NK-92 (cell line): ENCODE data around the gene LMBRD1.

Source experiments
- DNase-seq: peaks from one replicate; lab custom pipeline; 2025; ENCODE audit not compliant: unreplicated experiment; lab: John Stamatoyannopoulos, UW

LMBRD1 gene

DNA sequence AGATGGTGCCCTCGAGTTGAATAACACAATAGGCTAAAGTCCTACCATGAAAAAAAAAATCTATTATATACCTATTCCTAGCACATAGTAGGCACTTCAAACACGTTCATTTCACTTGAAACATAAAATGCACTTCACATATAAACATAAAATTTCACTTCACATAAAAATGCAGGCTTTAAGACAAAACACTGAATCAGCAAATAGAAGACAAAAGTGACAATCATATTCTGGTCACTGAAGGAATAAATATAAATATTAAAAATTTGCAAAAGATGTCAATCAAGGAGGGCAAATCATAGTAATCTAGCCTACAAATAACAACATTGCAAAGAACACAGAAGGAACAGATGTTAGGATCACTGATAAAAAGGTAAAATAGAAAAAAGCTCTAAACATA, 153.1 kb downstream of the LMBRD1 start:
- no peak for DNase-seq

DNA sequence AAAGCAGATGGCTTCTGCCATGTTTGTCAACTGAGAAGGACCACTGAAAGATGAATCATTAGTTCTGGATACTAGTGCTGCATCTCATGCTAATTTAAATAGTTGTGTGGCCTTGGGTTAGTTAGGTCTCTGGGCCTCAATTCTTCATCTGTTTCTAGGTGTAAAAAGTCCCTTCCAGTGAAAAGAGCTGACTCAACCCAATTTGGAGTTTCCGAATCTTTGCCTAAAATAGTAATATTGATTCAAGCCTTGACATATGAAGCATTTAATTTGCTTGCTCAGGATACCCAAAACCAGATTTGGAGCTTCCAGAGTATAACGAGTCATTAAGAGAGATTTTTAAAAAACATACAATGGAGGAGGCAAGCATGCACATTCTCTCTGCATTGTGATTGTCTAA, 163.9 kb downstream of the LMBRD1 start:
- no peak for DNase-seq

DNA sequence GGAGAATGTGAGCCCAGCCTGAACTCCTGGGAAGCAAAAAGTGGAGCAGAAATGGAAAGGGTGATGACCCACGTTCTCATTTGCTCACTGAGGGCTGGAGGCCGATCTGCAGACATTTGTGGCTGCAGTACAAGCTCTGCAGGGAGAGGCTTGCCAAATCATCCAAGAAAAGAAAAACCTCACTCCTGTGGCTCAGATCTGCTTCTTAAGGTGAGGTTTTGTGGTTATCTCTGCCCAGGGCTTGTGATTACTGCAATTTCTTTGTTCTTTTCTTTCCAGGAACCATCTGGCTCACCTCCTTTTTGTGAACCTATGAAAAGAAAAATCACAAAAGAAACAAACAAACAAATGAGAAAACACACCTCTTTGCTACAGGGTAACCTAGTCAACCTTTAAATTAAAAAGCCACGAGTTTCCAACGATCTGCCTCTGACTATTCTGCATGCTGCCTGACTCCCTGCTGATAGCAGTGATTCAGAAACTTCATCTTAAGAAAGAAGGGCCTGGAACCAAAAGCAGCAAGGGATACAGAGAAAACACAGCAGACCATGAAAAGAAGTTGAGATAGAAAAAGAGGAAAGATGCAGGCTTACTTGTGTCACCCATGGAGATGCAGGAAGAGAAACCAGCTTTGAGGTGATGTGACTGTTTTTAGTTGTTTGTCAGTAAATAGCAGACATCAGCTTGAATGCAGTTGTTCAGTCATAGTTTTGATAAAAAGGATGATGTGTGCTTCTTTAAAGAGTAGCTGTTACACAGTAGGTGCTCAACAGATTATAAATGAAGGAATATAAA, 165.1 kb downstream of the LMBRD1 start:
- DNase-seq: no peak

DNA sequence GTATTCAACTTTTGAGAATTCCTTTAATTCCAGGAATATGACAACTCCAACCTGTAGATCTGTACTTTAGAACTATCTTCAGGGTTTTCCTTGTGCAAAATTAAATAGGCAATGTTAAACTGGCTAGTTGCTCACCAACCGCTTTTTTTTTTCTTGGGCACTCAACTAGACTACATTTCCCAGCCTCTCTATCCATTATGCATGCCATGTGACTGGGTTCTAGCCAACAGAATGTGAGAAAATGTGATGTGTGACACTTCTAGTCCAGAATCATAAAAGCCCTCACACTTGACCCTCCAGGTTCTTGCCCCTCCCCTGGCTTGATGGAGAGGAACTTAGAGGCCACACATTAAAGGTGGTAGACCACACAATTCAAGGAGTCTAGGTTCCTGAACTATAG, 166.0 kb downstream of the LMBRD1 start:
- no peak for DNase-seq

DNA sequence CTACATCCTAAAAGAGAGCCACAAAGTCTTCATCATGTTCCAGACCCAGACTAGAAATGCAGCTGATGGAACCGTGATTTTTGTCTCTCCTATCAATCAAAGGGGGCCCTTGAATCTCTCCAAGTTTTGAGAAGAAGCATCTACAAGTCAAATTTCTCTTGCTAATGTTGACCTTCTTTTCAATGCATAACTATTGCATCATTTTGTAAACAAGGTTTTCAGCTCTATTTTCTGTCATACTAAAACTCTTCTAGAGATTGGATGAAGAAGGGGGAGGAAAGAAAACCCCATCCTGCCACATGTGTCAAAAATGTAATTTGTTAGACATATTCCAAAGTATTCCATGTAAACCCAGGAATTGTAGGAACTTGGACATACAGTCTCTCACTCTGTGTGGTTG, 169.2 kb downstream of the LMBRD1 start:
- no peak for DNase-seq

DNA sequence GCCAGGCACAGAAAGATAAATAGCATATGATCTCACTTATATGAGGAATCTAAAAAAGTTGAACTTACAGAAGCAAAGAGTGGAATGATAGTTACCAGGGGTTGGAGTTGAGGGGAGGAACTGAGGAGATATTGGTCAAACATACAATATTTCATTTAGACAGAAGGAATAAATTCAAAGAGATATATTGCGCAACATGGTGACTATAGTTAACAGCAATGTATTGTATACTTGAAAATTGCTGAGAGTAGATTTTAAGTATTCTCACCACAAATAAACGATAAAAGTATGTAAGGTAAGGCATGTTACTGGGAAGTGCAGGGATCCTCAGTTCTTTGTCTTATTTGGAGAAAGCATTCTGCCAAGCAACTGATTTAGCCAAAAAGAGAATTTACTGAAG, 171.9 kb downstream of the LMBRD1 start:
- DNase-seq: no peak
